Fibroblast of skin of left biceps (primary cell): ENCODE measurements around the gene OAS1.

ENCODE experiments used
- DNase-seq, 2 experiments: peaks; one replicate each; pipeline ENCODE4 v3.0.0-alpha.2; 2013; ENCODE audit warnings: low read depth in 2 of 2

OAS1 gene

DNA sequence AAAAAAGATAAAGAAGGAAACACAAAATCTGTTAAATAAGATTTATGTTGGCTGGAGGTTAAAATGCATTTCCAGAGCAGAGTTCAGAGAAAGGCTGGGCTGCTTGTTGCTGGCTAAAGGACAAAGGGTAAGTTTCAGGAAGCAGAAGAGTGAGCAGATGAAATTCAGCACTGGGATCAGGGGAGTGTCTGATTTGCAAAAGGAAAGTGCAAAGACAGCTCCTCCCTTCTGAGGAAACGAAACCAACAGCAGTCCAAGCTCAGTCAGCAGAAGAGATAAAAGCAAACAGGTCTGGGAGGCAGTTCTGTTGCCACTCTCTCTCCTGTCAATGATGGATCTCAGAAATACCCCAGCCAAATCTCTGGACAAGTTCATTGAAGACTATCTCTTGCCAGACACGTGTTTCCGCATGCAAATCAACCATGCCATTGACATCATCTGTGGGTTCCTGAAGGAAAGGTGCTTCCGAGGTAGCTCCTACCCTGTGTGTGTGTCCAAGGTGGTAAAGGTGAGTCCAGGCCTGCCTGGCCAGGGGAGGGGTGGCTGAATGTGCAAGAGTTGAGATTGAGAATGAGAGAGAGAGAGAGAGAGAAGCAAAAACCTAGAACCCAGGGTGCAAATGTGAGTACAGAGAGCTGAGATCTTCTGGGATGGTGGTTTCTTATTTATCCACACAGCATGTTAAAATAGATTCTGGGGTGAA is at the start of gene OAS1:
TSS of gene OAS1 (plus strand) at position 251 of the 703 bp plus-strand sequence. CDS start at position 329, 78 bp downstream.
- DNase-seq, result no peak

DNA sequence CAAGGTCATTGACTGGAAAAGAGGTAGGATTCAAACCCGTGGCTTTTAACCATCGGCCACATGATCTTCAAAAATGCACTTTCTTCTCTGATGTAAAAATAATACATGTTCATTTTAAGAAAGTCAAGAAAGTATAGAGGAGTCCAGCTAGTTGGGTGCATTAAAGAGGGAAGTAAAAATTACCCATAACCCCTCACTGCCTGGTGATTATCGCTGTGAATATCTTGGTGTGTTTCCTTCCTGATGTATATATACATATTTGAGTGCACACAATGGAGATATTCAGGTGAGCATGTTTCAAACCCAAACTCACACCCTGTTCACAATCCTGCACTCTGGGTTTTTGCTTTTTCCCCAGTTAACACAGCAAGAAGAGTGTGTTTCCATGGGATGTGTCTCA is 47.5 kb upstream of the OAS1 start:
- no peak for DNase-seq

DNA sequence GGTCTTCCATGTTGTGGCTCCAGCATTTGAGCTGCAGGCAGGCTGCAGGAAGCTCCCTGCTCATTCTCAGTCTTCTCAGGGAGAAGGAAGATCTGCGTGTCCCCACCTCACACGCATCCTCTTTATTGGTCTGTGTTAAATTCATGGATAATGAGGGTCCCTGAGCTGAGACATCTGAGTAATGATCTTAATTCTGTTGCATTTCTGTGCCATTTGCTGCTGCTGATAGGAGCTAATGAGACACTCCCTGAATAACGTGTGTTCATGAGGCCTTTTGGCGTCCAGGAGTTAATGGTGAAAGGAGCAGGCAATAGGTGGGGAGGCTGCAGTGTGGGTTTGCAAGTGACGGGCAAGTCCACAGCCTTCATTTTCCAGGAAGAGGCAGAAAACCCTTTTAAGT is 46.6 kb upstream of the OAS1 start:
- DNase-seq, result no peak

DNA sequence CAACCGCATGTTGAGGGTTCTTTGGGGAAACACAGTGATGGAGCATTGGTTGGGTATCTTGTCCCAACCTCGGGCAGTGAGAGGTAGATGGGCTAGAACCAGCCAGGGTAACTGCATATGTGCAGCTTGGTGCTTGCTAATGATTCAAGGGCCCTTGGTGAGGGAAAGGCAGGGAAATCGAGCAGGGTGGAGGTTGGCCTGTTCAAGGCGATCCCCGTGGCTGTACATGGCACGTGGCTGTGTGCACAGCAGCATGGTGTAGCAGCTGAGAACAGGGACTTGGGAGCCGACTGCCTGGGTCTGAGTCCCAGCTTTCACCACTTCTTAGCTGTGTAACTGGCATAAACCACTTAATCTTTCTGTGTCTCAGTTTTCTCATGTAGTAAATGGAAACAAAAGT is 45.5 kb upstream of the OAS1 start:
- DNase-seq, result no peak

DNA sequence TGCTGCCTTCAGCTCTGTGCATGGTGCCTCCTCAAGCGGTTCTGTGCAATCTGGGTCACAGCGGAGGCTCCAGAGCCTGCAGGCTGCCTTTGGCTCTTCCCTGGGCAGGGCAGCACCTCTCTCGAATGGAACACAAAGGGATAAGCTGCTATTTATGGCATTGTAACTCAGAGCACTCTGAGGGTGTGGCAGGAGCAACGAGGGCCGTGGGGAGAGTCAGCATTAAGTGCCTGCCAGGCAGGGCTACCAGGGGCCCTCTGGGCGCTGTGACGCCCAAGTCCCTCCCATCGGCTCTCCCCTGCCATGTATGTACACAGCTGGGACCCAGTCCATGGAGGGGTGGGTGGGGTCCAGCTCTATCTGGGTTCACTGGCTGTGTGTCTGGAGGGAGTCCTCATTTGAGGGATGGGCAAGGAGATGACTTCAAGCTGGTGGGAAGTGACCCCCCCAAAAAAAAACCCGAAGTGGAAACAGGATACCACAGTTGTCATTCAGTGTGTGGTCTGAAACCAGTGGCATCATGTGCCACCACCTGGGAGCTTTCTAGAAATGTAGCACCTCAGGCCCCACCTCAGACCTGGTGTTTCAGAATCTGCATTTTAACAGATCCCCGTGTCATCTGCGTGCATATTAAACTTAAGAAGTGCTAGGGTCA is 44.0 kb upstream of the OAS1 start:
- DNase-seq, result no peak

DNA sequence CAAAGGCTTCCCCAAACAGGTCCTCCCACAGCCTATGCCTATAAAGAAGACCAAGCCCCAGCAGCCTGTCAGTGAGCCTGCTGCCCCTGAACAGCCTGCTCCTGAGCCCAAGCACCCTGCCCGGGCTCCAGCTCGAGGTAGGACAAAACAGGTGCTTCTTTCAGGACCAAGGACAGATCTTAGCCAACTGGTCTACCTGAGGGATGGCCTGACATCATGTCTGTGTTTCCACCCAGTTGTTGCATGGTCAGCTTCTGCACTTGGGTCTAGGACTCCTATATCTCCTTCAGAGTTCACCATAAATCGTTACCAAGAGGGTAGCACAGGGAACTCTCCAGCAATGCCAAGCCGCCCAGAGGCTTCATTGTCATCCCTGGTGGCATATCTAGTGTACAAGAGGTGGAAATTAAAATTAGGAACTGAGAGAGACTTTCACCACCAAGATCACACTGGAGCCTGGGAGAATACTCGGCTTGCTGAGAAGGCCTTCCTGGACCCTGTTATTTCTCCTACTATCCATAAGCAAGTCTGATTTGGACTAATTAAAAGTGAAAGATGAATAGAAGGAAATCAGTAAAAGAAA is 38.2 kb upstream of the OAS1 start:
- DNase-seq, result no peak

DNA sequence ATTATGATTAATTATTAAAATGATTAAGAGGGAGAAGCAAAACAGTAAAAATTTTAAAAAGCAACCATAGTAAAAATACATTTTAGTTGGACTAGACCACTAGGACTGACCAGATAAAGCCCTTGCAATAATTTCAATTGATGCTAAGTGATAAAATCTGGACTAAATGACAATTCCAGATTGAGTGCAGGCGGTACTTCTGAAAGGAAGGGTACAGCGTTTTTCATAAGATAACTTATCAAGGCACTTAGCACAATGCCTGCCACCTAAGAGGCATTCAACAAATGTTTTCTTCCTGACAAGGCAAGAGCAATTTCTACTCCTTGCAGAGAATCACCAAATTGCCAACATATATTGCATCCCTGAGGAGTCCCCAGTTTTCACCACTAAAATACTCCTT is 37.7 kb upstream of the OAS1 start:
- no peak for DNase-seq

DNA sequence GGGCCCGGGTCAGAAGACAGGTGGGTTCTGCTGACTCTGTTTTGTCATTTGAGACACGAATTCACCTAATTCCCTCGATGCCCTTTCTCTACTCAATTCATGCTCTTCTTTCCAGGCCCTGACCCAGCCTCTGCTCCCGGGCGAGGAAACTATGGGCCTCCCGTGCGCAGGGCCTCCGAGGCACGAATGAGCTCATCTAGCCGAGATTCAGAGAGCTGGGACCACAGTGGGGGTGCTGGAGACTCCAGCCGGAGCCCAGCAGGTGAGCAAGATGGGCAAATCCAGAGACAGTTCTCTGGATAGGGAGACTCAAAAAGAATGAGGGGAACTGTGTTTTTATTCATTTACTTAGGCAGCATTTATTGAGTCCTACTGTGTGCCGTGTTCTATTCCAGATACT is 37.0 kb upstream of the OAS1 start:
- no peak for DNase-seq

DNA sequence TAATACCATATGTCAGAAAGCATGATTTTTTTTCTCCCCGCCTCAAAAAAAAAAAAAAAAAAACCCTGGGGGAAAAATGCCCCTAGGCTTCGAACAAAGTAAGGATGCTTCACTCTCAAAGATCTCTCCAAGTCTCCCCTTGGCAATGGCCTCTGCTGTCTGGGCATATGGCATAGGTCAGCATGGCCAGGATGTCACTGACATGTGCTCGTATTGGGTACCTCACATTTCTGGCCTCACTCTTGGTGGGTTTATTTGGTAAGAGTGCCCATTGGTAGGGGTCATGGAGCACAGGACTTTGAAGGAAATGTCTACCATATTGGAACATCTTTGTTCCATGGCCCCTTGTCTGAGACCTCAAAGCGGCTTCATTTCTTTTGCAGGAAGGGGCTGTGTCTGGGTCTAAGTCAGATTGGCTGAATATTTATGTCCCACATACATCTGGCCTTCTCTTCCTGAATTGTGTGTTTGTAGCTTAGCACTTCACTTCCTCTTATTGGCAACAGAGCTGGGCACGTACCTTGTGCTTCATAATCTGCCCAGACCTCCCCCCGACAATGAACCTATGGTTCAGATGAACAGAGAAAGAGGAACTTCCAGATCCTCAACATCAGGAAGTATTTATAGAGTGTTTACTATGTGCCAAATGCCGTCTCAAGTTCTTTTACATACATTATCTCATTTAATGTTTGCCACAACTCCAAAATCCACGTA is 36.3 kb upstream of the OAS1 start:
- DNase-seq, result no peak

DNA sequence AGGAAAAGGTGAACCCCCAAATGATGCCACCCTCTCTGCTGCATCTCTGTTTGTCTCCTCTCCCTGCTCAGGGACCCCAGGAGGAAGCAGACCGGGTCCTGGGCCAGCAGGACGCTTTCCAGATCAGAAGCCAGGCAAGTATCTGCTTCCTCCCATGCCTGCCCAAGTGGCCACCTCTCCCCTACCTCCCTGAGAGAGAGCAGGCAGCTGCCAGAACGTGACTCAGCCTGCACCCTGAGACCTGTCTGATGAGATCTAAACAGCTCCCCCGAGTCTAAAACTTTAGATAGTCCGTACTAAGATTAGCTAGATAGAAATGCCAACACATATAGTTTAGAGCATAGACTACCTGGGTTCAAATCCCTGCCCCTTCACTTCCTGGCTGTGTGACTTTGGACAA is 31.2 kb upstream of the OAS1 start:
- DNase-seq, result no peak

DNA sequence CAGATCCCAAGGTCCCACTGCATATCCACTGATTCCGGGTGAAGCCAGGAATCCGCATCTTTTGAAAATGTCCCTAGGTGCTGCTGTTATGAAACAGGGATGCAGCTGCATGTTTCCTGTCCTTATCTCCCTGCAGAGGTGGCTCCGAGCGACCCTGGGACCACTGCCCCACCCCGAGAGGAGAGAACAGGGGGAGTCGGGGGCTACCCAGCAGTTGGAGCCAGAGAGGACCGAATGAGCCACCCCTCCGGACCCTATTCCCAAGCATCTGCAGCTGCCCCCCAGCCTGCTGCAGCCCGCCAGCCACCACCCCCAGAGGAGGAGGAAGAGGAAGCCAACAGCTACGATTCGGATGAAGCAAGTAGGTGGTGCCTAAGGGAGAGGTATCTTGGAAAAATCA is 30.3 kb upstream of the OAS1 start:
- DNase-seq, result no peak

DNA sequence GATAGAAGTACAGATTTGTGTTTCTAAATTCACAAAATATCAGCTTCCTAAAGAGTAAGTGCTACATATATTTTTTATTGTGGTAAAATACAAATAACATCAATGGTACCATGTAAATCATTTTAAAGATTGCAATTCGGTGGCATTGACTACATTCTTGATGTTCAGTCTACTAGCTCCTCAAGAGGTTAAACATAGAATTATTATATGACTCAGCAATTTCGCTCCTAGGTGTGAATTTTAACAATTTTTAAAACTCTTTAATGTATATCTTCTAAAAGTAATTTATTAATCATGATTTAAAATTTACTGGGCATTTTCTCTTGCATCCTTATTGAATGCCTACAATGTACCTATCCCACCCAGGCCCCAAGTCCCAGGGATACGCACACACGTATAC is 29.8 kb upstream of the OAS1 start:
- no peak for DNase-seq

DNA sequence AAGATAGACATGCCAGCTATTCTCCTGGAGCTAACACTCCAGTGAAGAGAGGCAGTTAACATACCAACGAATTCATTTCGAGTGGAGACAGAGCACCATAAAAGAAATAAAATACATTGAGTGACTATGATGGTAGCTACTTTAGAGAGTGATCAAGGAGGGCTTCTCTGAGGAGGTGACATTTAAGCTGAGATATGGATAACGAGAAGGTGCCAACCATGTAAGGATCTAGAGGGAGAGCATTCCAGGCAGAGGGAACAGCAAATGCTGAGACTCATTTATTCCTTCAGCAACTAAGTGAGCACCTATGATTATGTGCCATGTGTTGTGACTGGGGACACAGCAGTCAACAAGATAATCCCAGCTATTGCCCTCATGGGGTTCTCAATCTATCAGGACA is 28.3 kb upstream of the OAS1 start:
- no peak for DNase-seq

DNA sequence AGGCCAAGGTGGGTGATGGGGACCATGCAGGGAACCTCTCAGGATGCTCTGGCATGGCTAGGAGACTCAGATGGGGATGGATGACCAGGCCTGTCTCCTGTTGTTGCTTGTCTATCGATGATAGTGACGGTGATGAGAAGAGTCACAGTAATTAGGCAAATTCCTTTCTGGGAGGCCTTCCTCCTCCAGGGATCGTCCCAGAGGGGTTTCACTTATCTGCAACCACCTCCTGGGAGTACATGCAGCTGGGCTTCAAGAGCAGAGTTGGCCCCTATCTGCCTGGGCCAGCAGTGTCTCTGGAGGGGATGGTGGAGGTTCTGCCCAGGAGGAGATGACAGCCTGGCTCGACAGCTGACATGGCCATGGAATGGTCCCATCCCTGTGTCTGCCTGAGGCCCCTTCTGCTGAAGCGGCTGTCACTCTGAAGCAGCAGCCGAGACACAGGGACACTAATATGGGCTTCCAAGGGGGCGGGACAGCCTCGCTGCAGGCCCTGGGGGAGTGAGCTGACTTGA is 27.5 kb upstream of the OAS1 start:
- no peak for DNase-seq

DNA sequence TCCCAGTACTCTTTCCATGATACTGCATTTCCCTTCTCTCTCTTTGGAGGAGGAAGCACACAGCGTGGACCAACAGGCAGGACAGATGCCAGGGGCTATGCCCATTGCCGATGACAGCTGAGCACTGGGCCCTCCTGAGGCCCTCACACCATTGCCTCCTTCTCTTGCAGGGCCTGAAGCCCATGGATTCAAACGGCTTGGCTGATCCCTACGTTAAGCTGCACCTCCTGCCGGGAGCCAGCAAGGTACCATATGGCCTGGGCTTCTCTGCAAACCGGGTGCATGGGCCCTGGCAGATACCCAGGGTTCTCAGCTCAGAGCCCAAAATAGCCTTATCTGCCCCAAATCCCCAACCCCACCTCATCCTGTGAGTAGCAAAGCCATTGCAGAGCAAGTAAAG is 25.2 kb upstream of the OAS1 start:
- DNase-seq, result no peak

DNA sequence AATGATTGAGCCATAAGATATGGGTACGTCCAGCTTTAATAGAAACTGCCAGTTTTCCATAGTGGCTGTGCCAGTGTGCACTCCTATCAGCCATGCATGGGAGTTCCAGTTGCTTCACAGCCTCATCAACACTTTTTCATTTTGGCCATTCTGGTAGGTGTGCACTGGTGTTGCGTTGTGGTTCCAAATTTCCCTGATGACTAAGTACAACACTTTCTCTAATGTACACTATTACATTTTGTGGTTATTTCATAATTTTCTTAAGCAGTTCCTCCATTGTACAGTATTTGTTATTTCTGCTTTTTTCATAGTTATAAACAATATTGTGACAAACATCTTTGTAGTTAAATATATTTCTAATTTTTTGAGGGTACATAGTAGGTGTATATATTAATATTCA is 21.5 kb upstream of the OAS1 start:
- no peak for DNase-seq

DNA sequence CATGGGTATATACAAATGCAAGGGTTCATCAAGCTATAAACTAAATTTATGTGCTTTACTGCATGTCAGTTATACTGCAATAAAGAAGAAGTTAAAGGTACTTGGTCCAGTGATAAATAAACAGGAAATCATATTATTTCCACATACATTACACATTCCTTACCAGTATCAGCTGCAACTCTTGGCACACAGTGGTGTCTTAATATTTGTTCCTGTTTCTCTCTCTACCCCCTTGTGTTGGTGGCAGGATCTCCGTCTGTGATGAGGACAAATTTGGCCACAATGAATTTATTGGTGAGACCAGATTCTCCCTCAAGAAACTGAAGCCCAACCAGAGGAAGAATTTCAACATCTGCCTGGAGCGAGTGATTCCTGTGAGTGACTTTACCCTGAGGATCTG is 19.2 kb upstream of the OAS1 start:
- DNase-seq, result no peak

DNA sequence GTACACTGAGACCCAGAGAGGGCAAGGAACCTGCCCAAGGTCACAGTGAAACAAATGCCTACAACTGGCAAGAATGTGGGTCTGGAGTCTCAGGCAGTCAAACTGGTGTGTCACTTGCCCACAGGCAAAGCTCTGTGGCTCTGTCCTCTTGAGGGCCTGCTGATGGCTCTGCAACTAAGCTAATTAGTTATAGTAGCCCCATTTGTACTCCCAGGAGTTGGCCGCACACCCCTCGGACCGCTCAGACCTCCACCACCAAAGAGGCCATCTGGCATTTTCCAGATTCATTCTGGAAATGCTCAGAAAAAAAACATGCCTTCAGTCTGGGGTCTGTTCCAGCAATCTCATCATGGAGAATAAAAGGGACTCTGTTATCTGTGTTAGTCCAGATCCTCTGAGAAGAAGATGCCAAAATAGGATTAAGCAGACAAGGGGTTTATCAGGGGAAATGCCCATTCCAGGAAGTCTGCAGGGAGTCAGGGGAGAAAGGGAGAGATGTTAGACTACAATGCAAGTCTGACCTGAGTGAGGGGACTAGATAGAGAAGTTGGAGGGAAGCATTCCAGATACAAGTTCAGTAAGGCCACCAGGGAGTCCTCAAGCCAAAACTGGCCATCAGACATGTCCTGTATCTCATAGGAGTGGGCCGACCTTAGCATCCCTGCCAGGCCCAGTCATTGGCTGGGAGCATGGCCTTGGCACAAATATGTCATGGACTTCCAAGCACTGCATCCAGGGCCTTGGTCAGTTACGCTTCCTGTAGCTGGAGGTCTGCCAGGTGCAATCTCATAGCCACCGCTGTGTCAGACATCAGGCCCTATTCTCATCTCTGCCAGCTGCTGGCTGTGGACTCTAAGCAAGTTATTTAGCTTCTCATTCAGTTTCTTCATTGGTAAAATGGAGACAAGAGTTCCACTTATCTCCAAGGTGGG is 15.4 kb upstream of the OAS1 start:
- DNase-seq, result no peak

DNA sequence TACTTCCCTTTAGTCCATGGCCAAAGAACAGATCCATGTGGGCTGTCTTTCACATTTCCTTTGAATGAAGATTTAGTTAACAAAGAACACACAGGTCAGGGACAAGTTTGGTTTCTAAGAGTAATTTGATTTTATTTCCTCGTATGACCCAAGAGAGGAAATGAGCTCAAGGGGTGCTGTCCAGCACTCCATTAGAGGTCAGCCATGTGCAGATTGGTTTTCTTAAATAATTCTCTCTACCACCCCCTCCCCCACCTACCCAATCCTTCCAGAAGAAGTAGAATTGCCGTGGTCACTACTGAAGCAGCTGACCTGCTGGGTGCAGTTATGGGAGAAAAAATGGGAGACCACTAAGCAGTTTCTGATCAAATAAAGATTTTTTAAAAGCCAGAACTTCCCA is 13.9 kb upstream of the OAS1 start:
- DNase-seq, result no peak

DNA sequence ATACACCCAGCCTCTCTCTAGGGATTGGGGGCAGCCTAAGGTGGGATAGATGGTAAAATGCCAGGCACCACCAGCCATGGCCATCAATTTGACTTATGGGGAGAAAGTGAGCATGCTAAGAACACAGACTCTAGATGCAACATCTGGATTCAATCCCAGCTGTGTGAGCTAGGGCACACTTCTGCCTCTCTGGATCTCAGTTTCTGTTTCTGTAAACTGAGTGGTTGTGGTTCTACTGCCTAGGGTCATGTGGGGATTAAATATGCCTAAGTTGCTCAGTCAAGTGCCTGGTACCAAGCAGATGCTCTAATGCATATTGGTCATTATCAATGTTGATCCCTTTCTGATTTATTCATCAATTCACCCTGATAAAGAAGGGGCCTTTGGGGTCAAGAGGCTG is 12.6 kb upstream of the OAS1 start:
- no peak for DNase-seq

DNA sequence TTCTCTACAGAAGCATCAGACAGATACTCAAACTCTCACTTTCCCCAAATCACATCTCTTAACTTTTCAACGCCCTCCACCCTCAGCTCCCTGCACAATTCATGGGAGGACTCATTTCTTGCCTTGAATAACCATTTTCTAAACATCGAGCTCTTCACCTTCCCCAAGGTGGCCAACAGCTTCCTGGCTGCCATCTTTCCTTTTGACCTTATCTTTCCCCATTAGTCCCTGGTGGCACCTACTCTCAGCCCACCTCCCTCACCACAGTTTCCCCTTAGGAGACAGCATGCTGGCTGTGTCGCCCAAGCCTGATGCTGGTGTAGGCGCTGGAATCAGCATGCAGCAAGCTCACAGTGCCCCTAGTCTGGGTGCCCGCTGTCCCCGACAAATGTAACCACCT is 8.4 kb upstream of the OAS1 start:
- no peak for DNase-seq
